H9 (cell line): ENCODE results near the gene LBH. TPM values are rescaled to one million over a fixed set of nuclear protein-coding genes. Genes with fewer than 3 reads are reported as not detected.

ENCODE experiments used
- DNase-seq: peaks from one replicate; pipeline ENCODE4 v3.0.0-alpha.2; 2017
- H2AFZ ChIP-seq: one replicate; pipeline ENCODE4 v1.6.1; 2013; ENCODE audit warnings: mild to moderate bottlenecking, low read length, control low read depth, moderate library complexity
- H2AK5ac ChIP-seq: 2 replicates; pipeline ENCODE4 v1.6.1; 2013; ENCODE audit warnings: low read length, control low read depth, mixed read lengths; ENCODE audit not compliant: insufficient read length
- H2BK120ac ChIP-seq: one replicate; pipeline ENCODE4 v1.6.1; 2013; ENCODE audit warnings: low read depth, mild to moderate bottlenecking, low read length, control low read depth, inconsistent platforms; ENCODE audit not compliant: poor library complexity, severe bottlenecking
- H2BK12ac ChIP-seq: 2 replicates; pipeline ENCODE4 v1.6.1; 2013; ENCODE audit warnings: low read length, control low read depth, mixed read lengths, low read depth; ENCODE audit not compliant: insufficient read length
- H2BK15ac ChIP-seq: 2 replicates; pipeline ENCODE4 v1.6.1; 2013; ENCODE audit warnings: low read depth, low read length, control low read depth
- H2BK20ac ChIP-seq: one replicate; pipeline ENCODE4 v1.6.1; 2013; ENCODE audit warnings: low read depth, mild to moderate bottlenecking, low read length, control low read depth, inconsistent platforms; ENCODE audit not compliant: poor library complexity, severe bottlenecking
- H2BK5ac ChIP-seq: 2 replicates; pipeline ENCODE4 v1.6.1; 2013; ENCODE audit warnings: low read length, control low read depth, mixed read lengths; ENCODE audit not compliant: insufficient read length
- H3K14ac ChIP-seq: 2 replicates; pipeline ENCODE4 v1.6.1; 2013; ENCODE audit warnings: low read length, control low read depth; ENCODE audit not compliant: insufficient read depth
- H3K18ac ChIP-seq: 2 replicates; pipeline ENCODE4 v1.6.1; 2013; ENCODE audit warnings: low read depth, mild to moderate bottlenecking, mixed read lengths, low read length, control low read depth; ENCODE audit not compliant: insufficient read length
- H3K23ac ChIP-seq: 2 replicates; pipeline ENCODE4 v1.6.1; 2013; ENCODE audit warnings: low read length, control low read depth, mixed read lengths, low read depth; ENCODE audit not compliant: insufficient read length
- H3K23me2 ChIP-seq: 2 replicates; pipeline ENCODE4 v1.6.1; 2013; ENCODE audit warnings: low read depth, mild to moderate bottlenecking, mixed read lengths, low read length, control low read depth; ENCODE audit not compliant: insufficient read length, poor library complexity, severe bottlenecking
- H3K27ac ChIP-seq: 2 replicates; pipeline ENCODE4 v1.5.1; 2013; ENCODE audit warnings: low read length, control low read depth, mixed read lengths, low read depth; ENCODE audit not compliant: insufficient read length
- H3K27me3 ChIP-seq: 2 replicates; pipeline ENCODE4 v1.6.1; 2013; ENCODE audit warnings: low read length, control low read depth, inconsistent platforms; ENCODE audit not compliant: insufficient read depth
- H3K4ac ChIP-seq: 2 replicates; pipeline ENCODE4 v1.6.1; 2013; ENCODE audit warnings: low read depth, mild to moderate bottlenecking, control low read depth, inconsistent platforms, low read length, moderate library complexity
- H3K4me1 ChIP-seq: 2 replicates; pipeline ENCODE4 v1.6.1; 2013; ENCODE audit warnings: low read length, control low read depth, inconsistent platforms; ENCODE audit not compliant: insufficient read depth
- H3K4me2 ChIP-seq: 2 replicates; pipeline ENCODE4 v1.6.1; 2013; ENCODE audit warnings: low read length, control low read depth, mixed read lengths; ENCODE audit not compliant: insufficient read length, insufficient read depth
- H3K56ac ChIP-seq: 2 replicates; pipeline ENCODE4 v1.6.1; 2013; ENCODE audit warnings: low read depth, mild to moderate bottlenecking, mixed read lengths, low read length, control low read depth; ENCODE audit not compliant: insufficient read length
- H3K79me1 ChIP-seq: 2 replicates; pipeline ENCODE4 v1.6.1; 2013; ENCODE audit warnings: low read depth, mild to moderate bottlenecking, moderate library complexity, low read length, control low read depth, inconsistent platforms; ENCODE audit not compliant: insufficient read depth, poor library complexity, severe bottlenecking
- H3K79me2 ChIP-seq: 2 replicates; pipeline ENCODE4 v1.6.1; 2013; ENCODE audit warnings: low read length, control low read depth, inconsistent platforms; ENCODE audit not compliant: insufficient read depth
- H3K9ac ChIP-seq: 2 replicates; pipeline ENCODE4 v1.6.1; 2013; ENCODE audit warnings: low read length, control low read depth, mixed read lengths; ENCODE audit not compliant: insufficient read length; ENCODE audit errors: extremely low read depth
- H3K9me3 ChIP-seq: one replicate; pipeline ENCODE4 v1.6.1; 2013; ENCODE audit warnings: low read depth, low read length, inconsistent platforms; ENCODE audit not compliant: control insufficient read depth
- H3T11ph ChIP-seq: one replicate; pipeline ENCODE4 v1.6.1; 2013; ENCODE audit warnings: mild to moderate bottlenecking, low read length, control low read depth, inconsistent platforms
- H4K20me1 ChIP-seq: one replicate; pipeline ENCODE4 v1.6.1; 2013; ENCODE audit not compliant: control insufficient read depth, insufficient read length, insufficient read depth
- H4K5ac ChIP-seq: 2 replicates; pipeline ENCODE4 v1.6.1; 2013; ENCODE audit warnings: low read depth, mild to moderate bottlenecking, mixed read lengths, low read length, control low read depth; ENCODE audit not compliant: insufficient read length
- H4K8ac ChIP-seq: replicated peaks from 2 replicates; pipeline ENCODE4 v1.6.1; 2013; ENCODE audit warnings: low read length, control low read depth, mixed read lengths, low read depth; ENCODE audit not compliant: insufficient read length
- H4K91ac ChIP-seq: 2 replicates; pipeline ENCODE4 v1.6.1; 2013; ENCODE audit warnings: low read depth, mild to moderate bottlenecking, moderate library complexity, mixed read lengths, low read length, control low read depth; ENCODE audit not compliant: insufficient read length
- H3K27ac Mint-ChIP-seq, 3 experiments: 2 replicates in 2 of 3; 3 replicates in 1 of 3; pipeline ENCODE4 v1.8.0; 2020 to 2021; ENCODE audit warnings: mixed read lengths in 3 of 3, mild to moderate bottlenecking in 1 of 3, moderate library complexity in 1 of 3
- H3K27me3 Mint-ChIP-seq: 2 replicates; pipeline ENCODE4 v1.8.0; 2021; ENCODE audit warnings: low read depth, mild to moderate bottlenecking, moderate library complexity, mixed read lengths
- H3K36me3 Mint-ChIP-seq, 3 experiments: 2 replicates in 2 of 3; 3 replicates in 1 of 3; pipeline ENCODE4 v1.8.0; 2020 to 2021; ENCODE audit warnings: low read depth in 3 of 3, mixed read lengths in 3 of 3; ENCODE audit not compliant: insufficient read depth in 1 of 3
- H3K4me1 Mint-ChIP-seq, 2 experiments: 2 replicates each; pipeline ENCODE4 v1.8.0; 2020; ENCODE audit warnings: mixed read lengths in 2 of 2
- H3K4me3 Mint-ChIP-seq, 2 experiments: 2 replicates in 1 of 2; 3 replicates in 1 of 2; pipeline ENCODE4 v1.8.0; 2020 to 2021; ENCODE audit warnings: mild to moderate bottlenecking in 2 of 2, mixed read lengths in 2 of 2, moderate library complexity in 1 of 2
- H3K9me3 Mint-ChIP-seq, 2 experiments: 2 replicates in 1 of 2; 3 replicates in 1 of 2; pipeline ENCODE4 v1.8.0; 2020; ENCODE audit warnings: mild to moderate bottlenecking in 2 of 2, mixed read lengths in 2 of 2, moderate library complexity in 1 of 2
- WGBS: extraction: QIAGEN DNeasy Blood & Tissue Kit; methylation state at CpG from one replicate; pipeline ENCODE4 v1.1.7; 2013; ENCODE audit warnings: missing lambda C conversion rate, low lambda C conversion rate, mixed read lengths; ENCODE audit not compliant: insufficient read length; ENCODE audit errors: extremely low coverage; 5-methylcytosine and 5-hydroxymethylcytosine counted together
- total RNA-seq: library from RNA; stranded (reverse); gene quantifications from 2 replicates; pipeline ENCODE4 v1.2.1, GENCODE V29; 2021
- TF ChIP-seq, protein P1 (sequence below): fragments of 200-600 bp; sonication (generic); conservative IDR thresholded peaks from 3 replicates; pipeline ENCODE4 v1.8.0; 2021; ENCODE audit warnings: antibody characterized with exemption, mild to moderate bottlenecking

Gene LBH
- total RNA-seq, 1 experiment from 2014 or later: 53.0 TPM

DNA sequence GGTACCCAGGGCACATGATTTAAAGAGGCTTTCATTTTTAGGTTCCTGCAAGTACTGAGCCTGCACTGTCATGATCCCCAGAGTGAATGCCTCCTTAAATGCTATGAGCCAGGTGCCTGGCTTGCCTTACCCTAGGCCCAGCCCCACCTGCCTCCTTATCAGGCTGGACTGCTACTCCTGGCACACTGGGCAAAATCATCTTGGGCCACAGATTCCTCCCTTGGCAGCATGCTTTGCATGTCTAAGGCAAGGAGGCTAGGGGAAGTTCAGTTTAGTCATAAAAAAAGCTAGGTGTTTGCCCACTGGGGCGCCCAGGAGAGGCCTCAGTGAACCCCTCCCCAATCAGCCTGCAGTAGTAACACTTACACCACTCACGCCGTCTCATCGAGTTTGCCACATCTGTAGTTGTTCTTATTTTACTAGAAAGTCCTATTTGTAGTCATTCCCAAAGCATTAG is 45.1 kb downstream of the LBH start:
- Histone ChIP-seq H2BK120ac (no peak overlapping the region), H3K79me2 (no peaks in the 10 kb centered on the region), H3K14ac (no peak overlapping the region; the same call in 1 of the 2 replicates), H2BK20ac (no peak overlapping the region), H3K4me1 (no peaks in the 10 kb centered on the region), H3K9ac (no peak overlapping the region), H3K27me3 (no peaks in the 10 kb centered on the region), H3T11ph (no peak overlapping the region), H3K27ac (no peak overlapping the region), H2AFZ (no peak overlapping the region), H4K20me1 (no peaks in the 10 kb centered on the region), H3K18ac (no peak overlapping the region), H3K4ac (no peak overlapping the region), H4K91ac (no peak overlapping the region), H2BK5ac (no peak overlapping the region), H3K23ac (no peak overlapping the region), H2AK5ac (no peak overlapping the region), H4K5ac (no peak overlapping the region), H2BK15ac (no peak overlapping the region), H3K4me2 (no peak overlapping the region), H4K8ac (no peak overlapping the region), H3K56ac (no peak overlapping the region), H2BK12ac (no peak overlapping the region), H3K79me1 (no peaks in the 10 kb centered on the region), H3K9me3 (no peaks in the 10 kb centered on the region), H3K23me2 (no peaks in the 10 kb centered on the region)
- TF ChIP-seq, protein P1, sequence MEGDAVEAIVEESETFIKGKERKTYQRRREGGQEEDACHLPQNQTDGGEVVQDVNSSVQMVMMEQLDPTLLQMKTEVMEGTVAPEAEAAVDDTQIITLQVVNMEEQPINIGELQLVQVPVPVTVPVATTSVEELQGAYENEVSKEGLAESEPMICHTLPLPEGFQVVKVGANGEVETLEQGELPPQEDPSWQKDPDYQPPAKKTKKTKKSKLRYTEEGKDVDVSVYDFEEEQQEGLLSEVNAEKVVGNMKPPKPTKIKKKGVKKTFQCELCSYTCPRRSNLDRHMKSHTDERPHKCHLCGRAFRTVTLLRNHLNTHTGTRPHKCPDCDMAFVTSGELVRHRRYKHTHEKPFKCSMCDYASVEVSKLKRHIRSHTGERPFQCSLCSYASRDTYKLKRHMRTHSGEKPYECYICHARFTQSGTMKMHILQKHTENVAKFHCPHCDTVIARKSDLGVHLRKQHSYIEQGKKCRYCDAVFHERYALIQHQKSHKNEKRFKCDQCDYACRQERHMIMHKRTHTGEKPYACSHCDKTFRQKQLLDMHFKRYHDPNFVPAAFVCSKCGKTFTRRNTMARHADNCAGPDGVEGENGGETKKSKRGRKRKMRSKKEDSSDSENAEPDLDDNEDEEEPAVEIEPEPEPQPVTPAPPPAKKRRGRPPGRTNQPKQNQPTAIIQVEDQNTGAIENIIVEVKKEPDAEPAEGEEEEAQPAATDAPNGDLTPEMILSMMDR: no peak
- Mint-ChIP-seq H3K4me1 (peaks cover 5% of the 10 kb centered on the region in 2 experiments; a peak in 3 of 4 replicates), H3K27me3 (no peaks in the 10 kb centered on the region; the same call in 1 of the 2 replicates), H3K36me3 (no peaks in the 10 kb centered on the region; a peak in 1 of 7 replicates), H3K9me3 (no peaks in the 10 kb centered on the region), H3K27ac (no peak overlapping the region), H3K4me3 (no peak overlapping the region)
- DNase-seq: no peak
- no CpG with 5 or more reads among the region's 4 CpGs for WGBS
